ENCODE results near the gene NYAP2. TPM values are rescaled to one million over a fixed set of nuclear protein-coding genes. Genes with fewer than 3 reads are reported as not detected.
A peak's percentile ranks its signal among the peaks of the same experiment; 100 is the strongest.

Gene NYAP2
- total RNA-seq, 2 donors from 2014 or later: not detected

DNA sequence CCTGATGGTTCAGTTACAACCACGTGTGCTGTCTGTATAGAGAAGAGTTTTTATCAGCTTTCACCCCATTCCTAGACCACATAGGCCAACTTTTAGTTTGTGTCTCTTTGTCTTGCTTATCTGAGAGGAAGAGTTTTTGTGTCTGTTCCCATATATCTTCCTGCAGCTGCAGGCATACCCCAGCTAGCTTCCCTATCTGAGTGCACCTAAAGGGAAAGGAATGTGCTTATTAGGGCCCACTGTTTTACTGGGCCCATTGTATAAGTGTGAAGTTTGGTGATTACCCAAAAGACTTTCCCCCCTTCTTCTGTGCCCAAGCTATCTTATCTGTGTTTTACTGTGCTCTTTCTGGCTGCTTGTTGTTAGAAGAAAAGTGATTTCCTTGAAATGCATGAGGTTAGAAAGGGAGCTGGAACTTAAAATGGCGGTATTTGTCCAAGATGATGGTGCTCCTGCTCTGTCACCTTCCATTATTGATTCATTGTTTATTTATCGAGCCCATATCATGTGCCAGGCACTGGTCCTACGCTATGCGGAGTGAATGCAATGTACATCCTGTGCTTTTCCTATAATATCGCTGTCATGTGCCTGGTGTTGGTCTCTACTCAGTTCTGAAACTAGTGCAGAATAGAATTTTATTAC, 57.2 kb downstream of the NYAP2 start:
- Mint-ChIP-seq H3K9me3 (peaks cover 4% of the 10 kb centered on the region), H3K4me3 (no peak overlapping the region), H3K27me3 (ENCODE audit: insufficient read depth) (no peaks in the 10 kb centered on the region), H3K4me1 (peaks cover 7% of the 10 kb centered on the region), H3K27ac (no peak overlapping the region), H3K36me3 (ENCODE audit: low read depth) (no peaks in the 10 kb centered on the region)
- Histone ChIP-seq H3K27me3 (ENCODE audit: control insufficient read depth, insufficient read depth, low read length, poor library complexity, severe bottlenecking) (no peaks in the 10 kb centered on the region), H3K4me3 (ENCODE audit: low read length) (peak overlapping the region; percentile 4), H3K9ac (ENCODE audit: extremely low read depth, low read length, poor library complexity, severe bottlenecking) (no peak overlapping the region), H3K4me1 (ENCODE audit: control insufficient read depth, insufficient read depth, low read length) (peaks cover 7% of the 10 kb centered on the region), H3K27ac (ENCODE audit: low read depth, low read length) (no peak overlapping the region), H3K9me3 (ENCODE audit: control insufficient read depth, low read length) (peaks cover 11% of the 10 kb centered on the region), H3K36me3 (ENCODE audit: control insufficient read depth, insufficient read depth, low read length) (no peaks in the 10 kb centered on the region)
- no peak for DNase-seq
- 85 to 94% methylated on average over 2 to 5 of the region's 6 CpGs for WGBS, 2 experiments (ENCODE audit: insufficient coverage in 1 of 2, insufficient read length in 1 of 2)
- TF ChIP-seq, protein P1, sequence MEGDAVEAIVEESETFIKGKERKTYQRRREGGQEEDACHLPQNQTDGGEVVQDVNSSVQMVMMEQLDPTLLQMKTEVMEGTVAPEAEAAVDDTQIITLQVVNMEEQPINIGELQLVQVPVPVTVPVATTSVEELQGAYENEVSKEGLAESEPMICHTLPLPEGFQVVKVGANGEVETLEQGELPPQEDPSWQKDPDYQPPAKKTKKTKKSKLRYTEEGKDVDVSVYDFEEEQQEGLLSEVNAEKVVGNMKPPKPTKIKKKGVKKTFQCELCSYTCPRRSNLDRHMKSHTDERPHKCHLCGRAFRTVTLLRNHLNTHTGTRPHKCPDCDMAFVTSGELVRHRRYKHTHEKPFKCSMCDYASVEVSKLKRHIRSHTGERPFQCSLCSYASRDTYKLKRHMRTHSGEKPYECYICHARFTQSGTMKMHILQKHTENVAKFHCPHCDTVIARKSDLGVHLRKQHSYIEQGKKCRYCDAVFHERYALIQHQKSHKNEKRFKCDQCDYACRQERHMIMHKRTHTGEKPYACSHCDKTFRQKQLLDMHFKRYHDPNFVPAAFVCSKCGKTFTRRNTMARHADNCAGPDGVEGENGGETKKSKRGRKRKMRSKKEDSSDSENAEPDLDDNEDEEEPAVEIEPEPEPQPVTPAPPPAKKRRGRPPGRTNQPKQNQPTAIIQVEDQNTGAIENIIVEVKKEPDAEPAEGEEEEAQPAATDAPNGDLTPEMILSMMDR (conservative IDR thresholded peaks at IDR 0.05): no peak

DNA sequence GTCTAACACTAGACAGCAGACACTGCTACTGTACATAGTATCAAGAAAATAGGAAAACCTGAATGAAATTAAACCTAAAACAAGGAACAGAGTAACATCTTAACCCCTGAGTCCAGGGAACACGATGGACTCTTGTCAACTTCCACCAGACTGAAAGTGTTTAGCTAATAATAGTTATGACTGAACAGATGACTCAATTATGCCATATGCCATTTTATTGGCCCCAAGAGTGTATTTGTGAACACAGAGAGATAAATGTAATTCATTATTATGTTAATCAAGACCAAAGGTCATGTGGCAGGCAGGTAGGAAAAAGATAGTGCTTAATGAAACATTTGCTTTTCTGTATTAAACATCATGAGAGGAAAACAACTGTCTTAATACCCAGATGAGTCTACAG, 58.0 kb downstream of the NYAP2 start:
- H3K4me3 ChIP-seq (ENCODE audit: low read length): no peak overlapping the region
- DNase-seq: no peak
- no peaks in the 10 kb centered on the region for H3K36me3 ChIP-seq (ENCODE audit: control insufficient read depth, insufficient read depth, low read length)
- 60 to 100% methylated on average over 1 of the region's 1 CpG for WGBS, 2 experiments (ENCODE audit: insufficient coverage in 1 of 2, insufficient read length in 1 of 2)
- Mint-ChIP-seq H3K9me3 (peaks cover 4% of the 10 kb centered on the region), H3K27ac (no peak overlapping the region), H3K36me3 (ENCODE audit: low read depth) (no peaks in the 10 kb centered on the region), H3K4me1 (peaks cover 7% of the 10 kb centered on the region), H3K4me3 (no peak overlapping the region), H3K27me3 (ENCODE audit: insufficient read depth) (no peaks in the 10 kb centered on the region)
- no peak overlapping the region for H3K9ac ChIP-seq (ENCODE audit: extremely low read depth, low read length, poor library complexity, severe bottlenecking)
- no peak overlapping the region for H3K27ac ChIP-seq (ENCODE audit: low read depth, low read length)
- H3K9me3 ChIP-seq (ENCODE audit: control insufficient read depth, low read length): peaks cover 11% of the 10 kb centered on the region
- peaks cover 7% of the 10 kb centered on the region for H3K4me1 ChIP-seq (ENCODE audit: control insufficient read depth, insufficient read depth, low read length)
- no peaks in the 10 kb centered on the region for H3K27me3 ChIP-seq (ENCODE audit: control insufficient read depth, insufficient read depth, low read length, poor library complexity, severe bottlenecking)
- TF ChIP-seq, protein P1 (conservative IDR thresholded peaks at IDR 0.05): no peak

GRCh38 chr2:225458431-225459117, 59.1 kb downstream of the NYAP2 start:
- 100% methylated on average over 1 of the region's 2 CpGs for WGBS, 2 experiments (ENCODE audit: insufficient coverage in 1 of 2, insufficient read length in 1 of 2)

More at GRCh38 chr2:225458431-225459117, 59.1 kb downstream of the NYAP2 start:
- DNase-seq: no peak
- Histone ChIP-seq H3K9ac (ENCODE audit: extremely low read depth, low read length, poor library complexity, severe bottlenecking) (no peak overlapping the region), H3K27ac (ENCODE audit: low read depth, low read length) (no peak overlapping the region), H3K4me3 (ENCODE audit: low read length) (no peak overlapping the region), H3K9me3 (ENCODE audit: control insufficient read depth, low read length) (peaks cover 11% of the 10 kb centered on the region), H3K27me3 (ENCODE audit: control insufficient read depth, insufficient read depth, low read length, poor library complexity, severe bottlenecking) (no peaks in the 10 kb centered on the region), H3K4me1 (ENCODE audit: control insufficient read depth, insufficient read depth, low read length) (peaks cover 7% of the 10 kb centered on the region), H3K36me3 (ENCODE audit: control insufficient read depth, insufficient read depth, low read length) (no peaks in the 10 kb centered on the region)
- Mint-ChIP-seq H3K27ac (no peak overlapping the region), H3K36me3 (ENCODE audit: low read depth) (no peaks in the 10 kb centered on the region), H3K9me3 (peaks cover 4% of the 10 kb centered on the region), H3K4me3 (no peak overlapping the region), H3K4me1 (peaks cover 7% of the 10 kb centered on the region), H3K27me3 (ENCODE audit: insufficient read depth) (no peaks in the 10 kb centered on the region)
- TF ChIP-seq, protein P1 (conservative IDR thresholded peaks at IDR 0.05): no peak

All from endodermal cell (in vitro differentiated cells).